H1 (cell line): ENCODE results near the gene SLC24A4.

Experiments used
- CEBPB ChIP-seq: IDR thresholded peaks from 2 replicates; pipeline ENCODE4 v1.6.1; 2012; ENCODE audit warnings: low read depth, low read length
- EP300 ChIP-seq, 2 experiments: IDR thresholded peaks; 1 replicate in 1 of 2; 2 replicates in 1 of 2; pipeline ENCODE4 v1.6.1; 2011 to 2012; ENCODE audit warnings: low read depth in 2 of 2, low read length in 2 of 2, mild to moderate bottlenecking in 2 of 2, borderline replicate concordance in 1 of 2, inconsistent platforms in 1 of 2, moderate library complexity in 1 of 2
- EZH2 ChIP-seq: fragments of 200-600 bp; sonication (generic); IDR thresholded peaks from 2 replicates; pipeline ENCODE4 v1.7.1; 2012; ENCODE audit warnings: low read depth, mild to moderate bottlenecking, moderate library complexity, low read length, inconsistent platforms; ENCODE audit not compliant: severe bottlenecking
- FOSL1 ChIP-seq: IDR thresholded peaks from 2 replicates; pipeline ENCODE4 v1.6.1; 2011; ENCODE audit warnings: mild to moderate bottlenecking, low read depth, low read length, moderate library complexity; ENCODE audit not compliant: insufficient read depth
- KDM1A ChIP-seq: fragments of 200-600, 300-600 bp; sonication (generic); IDR thresholded peaks from 2 replicates; pipeline ENCODE4 v1.7.1; 2016; ENCODE audit warnings: mild to moderate bottlenecking, low read length, borderline replicate concordance
- MAFK ChIP-seq: IDR thresholded peaks from 2 replicates; pipeline ENCODE4 v1.6.1; 2012; ENCODE audit warnings: low read depth, mild to moderate bottlenecking, improper control_type of control experiment, low read length
- POLR2A ChIP-seq, 2 experiments: IDR thresholded peaks; 1 replicate in 1 of 2; 2 replicates in 1 of 2; pipeline ENCODE4 v1.6.1; 2011; ENCODE audit warnings: low read depth in 2 of 2, low read length in 2 of 2, mild to moderate bottlenecking in 2 of 2; ENCODE audit errors: control extremely low read depth in 1 of 2
- RFX5 ChIP-seq: IDR thresholded peaks from 2 replicates; pipeline ENCODE4 v1.6.1; 2011; ENCODE audit warnings: low read depth, low read length, improper control_type of control experiment, borderline replicate concordance
- TF ChIP-seq, protein P1 (sequence below), 3 experiments: IDR thresholded peaks; 1 replicate in 2 of 3; 2 replicates in 1 of 3; pipeline versions ENCODE4 v1.5.1 to v1.6.1; 2011; ENCODE audit warnings: low read length in 3 of 3, mild to moderate bottlenecking in 3 of 3, inconsistent platforms in 2 of 3, low read depth in 1 of 3, moderate library complexity in 1 of 3; ENCODE audit not compliant: insufficient read depth in 1 of 3; ENCODE audit errors: control extremely low read depth in 1 of 3

DNA sequence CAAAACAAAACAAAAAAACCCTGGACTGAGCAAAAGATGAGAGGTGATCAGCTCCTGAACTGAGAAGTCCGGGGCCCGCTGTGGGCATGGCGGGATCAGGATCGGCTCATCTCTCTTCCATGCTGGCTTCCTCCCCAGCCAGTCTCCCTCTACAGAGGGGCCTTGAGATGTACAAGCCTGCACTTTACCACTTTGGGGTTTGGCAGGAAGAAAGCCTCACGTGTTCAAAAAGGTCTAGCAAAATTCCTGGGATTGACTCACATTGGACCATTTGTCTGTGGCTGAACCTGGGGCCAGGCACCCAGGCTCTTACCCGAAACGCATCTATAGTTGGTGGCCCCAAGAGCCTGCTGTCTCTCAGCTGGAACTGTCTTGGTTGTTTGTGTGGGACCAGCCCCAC is 89.0 kb downstream of the SLC24A4 start:
- TF ChIP-seq, protein P1, sequence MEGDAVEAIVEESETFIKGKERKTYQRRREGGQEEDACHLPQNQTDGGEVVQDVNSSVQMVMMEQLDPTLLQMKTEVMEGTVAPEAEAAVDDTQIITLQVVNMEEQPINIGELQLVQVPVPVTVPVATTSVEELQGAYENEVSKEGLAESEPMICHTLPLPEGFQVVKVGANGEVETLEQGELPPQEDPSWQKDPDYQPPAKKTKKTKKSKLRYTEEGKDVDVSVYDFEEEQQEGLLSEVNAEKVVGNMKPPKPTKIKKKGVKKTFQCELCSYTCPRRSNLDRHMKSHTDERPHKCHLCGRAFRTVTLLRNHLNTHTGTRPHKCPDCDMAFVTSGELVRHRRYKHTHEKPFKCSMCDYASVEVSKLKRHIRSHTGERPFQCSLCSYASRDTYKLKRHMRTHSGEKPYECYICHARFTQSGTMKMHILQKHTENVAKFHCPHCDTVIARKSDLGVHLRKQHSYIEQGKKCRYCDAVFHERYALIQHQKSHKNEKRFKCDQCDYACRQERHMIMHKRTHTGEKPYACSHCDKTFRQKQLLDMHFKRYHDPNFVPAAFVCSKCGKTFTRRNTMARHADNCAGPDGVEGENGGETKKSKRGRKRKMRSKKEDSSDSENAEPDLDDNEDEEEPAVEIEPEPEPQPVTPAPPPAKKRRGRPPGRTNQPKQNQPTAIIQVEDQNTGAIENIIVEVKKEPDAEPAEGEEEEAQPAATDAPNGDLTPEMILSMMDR (IDR thresholded peaks at IDR 0.05; ENCODE audit: control extremely low read depth in 1 of 3, insufficient read depth in 1 of 3, low read depth in 1 of 3, low read length in 3 of 3): no peak
- TF ChIP-seq POLR2A (IDR thresholded peaks at IDR 0.05; ENCODE audit: control extremely low read depth in 1 of 2, low read depth in 2 of 2, low read length in 2 of 2) (no peak), EZH2 (no peak), RFX5 (no peak), KDM1A (no peak), EP300 (IDR thresholded peaks at IDR 0.05; ENCODE audit: borderline replicate concordance in 1 of 2, low read depth in 2 of 2, low read length in 2 of 2) (no peak), MAFK (no peak), CEBPB (no peak), FOSL1 (no peak)
